A549 treated with dexamethasone at 1 μM for 4 hours (cell line): Measurements from ENCODE around the gene ADAR. TPM values are rescaled to one million over a fixed set of nuclear protein-coding genes. Genes with fewer than 3 reads are reported as not detected.

ENCODE experiments used
- total RNA-seq: library from RNA; stranded (reverse); fragments of 200-300 nt; extraction: Qiagen RNA extraction; gene quantifications from 5 replicates; pipeline ENCODE4 v1.2.3, GENCODE V29; 2022

ADAR gene, protein sequence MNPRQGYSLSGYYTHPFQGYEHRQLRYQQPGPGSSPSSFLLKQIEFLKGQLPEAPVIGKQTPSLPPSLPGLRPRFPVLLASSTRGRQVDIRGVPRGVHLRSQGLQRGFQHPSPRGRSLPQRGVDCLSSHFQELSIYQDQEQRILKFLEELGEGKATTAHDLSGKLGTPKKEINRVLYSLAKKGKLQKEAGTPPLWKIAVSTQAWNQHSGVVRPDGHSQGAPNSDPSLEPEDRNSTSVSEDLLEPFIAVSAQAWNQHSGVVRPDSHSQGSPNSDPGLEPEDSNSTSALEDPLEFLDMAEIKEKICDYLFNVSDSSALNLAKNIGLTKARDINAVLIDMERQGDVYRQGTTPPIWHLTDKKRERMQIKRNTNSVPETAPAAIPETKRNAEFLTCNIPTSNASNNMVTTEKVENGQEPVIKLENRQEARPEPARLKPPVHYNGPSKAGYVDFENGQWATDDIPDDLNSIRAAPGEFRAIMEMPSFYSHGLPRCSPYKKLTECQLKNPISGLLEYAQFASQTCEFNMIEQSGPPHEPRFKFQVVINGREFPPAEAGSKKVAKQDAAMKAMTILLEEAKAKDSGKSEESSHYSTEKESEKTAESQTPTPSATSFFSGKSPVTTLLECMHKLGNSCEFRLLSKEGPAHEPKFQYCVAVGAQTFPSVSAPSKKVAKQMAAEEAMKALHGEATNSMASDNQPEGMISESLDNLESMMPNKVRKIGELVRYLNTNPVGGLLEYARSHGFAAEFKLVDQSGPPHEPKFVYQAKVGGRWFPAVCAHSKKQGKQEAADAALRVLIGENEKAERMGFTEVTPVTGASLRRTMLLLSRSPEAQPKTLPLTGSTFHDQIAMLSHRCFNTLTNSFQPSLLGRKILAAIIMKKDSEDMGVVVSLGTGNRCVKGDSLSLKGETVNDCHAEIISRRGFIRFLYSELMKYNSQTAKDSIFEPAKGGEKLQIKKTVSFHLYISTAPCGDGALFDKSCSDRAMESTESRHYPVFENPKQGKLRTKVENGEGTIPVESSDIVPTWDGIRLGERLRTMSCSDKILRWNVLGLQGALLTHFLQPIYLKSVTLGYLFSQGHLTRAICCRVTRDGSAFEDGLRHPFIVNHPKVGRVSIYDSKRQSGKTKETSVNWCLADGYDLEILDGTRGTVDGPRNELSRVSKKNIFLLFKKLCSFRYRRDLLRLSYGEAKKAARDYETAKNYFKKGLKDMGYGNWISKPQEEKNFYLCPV
- total RNA-seq: 59.7 to 85.7 TPM (median 80.2 TPM) in 5 replicates

DNA sequence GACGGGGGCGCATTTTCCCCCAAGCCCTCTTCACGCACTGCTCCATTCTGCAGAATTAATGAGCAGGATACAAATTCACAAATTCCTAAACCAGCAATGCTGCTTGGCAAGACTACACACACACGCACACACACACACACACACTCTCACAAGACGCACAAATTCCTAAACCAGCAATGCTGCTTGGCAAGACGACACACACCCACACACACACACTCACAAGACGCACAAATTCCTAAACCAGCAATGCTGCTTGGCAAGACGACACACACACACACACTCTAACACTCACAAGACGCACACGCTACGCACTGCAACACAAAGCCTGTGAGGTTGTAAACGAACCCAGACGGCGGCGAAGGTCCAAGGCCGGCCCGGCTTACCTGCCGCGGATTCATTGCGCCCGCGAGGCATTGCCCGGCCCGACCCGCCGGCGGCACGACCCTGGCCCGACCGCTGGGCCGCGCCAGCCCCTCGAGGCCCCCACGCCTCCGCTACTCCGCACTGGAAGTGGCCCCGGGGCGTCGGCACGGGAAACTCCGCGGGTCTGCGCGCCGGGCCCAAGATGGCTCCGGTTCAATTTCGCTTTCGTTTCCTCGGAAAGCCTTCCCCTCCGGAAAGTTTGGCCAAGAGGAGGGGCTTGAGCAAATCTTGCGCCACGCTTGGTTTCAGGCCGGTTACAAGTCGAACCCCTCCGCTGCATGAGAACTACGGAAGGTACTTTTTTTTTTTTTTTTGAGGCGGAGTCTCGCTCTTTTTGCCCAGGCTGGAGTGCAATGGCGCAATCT is at the start of gene ADAR:
TSS of gene ADAR (minus strand) at position 578 of the 788 bp plus-strand sequence. CDS start at position 398, 180 bp downstream.

DNA sequence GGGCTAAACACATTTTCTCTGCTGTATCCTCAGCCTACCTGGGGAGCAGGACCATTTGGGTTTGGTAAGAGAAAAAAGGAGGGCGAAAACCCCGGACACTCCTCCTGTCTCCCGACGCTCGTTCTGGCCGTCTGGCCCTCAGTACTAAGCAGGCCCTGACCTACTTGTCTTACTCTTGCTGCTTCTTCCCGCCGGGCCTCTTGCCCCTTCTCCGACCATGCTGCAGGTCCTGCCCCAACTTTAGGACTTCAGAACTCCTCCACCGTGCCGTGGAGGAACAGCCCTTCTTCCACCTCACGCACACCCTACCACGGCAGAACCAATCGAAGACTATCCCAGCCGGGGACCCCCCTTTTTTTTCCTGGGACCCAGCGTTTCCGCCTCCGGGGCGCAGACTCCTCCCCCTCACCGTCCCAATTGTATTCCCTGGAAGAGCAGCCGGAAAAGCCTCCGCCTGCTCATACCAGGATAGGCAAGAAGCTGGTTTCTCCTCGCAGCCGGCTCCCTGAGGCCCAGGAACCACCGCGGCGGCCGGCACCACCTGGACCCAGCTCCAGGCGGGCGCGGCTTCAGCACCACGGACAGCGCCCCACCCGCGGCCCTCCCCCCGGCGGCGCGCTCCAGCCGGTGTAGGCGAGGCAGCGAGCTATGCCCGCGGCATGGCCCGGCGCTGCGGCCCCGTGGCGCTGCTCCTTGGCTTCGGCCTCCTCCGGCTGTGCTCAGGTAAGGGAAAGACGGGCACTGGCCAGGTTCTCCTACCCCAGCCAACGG is 40.4 kb downstream of the ADAR start, which contains the start of gene CHRNB2:
TSS of gene CHRNB2 (plus strand) at position 393 of the 771 bp plus-strand sequence. CDS start at position 660, 267 bp downstream.

DNA sequence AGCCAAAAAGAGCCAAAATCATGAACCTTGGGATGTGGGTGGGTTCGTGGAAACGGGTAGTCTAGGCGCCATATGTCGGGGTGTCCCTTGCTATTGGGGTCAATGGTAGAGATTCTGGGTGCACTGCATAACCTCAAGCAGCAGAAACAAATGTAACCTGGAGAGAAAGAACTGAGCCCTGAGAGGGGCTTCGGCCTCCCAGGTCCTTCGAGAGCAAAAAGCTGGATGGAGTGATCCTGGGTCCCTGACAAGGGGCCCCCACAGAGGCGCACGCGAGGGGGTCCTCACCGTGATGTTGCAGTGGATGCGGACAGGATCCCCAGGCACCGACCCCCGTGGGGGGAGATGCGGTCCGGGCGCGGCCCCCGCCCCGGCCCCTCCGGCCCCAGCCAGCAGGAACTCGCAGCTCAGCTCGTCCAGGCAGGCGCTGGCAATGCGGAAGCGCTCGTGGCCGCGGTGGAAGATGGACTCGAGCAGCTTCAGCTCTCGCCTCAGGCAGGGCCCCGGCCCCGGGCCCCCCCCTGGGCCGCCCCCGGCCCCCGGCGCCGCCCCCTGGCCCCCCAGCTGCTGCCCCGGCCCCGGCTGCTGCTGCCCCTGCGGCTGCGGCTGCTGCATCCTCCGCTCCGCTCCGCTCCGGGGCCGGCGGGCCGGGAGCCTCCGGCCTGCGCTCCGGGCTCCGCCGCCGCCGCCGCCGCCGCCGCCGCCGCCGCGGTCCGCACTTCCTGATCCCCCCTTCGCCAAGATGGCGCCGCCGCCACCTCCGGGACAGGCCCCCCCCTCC is 49.9 kb downstream of the ADAR start, which contains the start of gene UBE2Q1:
TSS of gene UBE2Q1 (minus strand) at position 724 of the 781 bp plus-strand sequence. CDS start at position 615, 109 bp downstream.

Other genes starting within 250 kb of the ADAR start
- gene IL6R, start 202.8 kb downstream of the ADAR start, total RNA-seq: 18.6 to 29.4 TPM (median 27.5 TPM) in 5 replicates
- gene TDRD10, start 106.0 kb downstream of the ADAR start, total RNA-seq: 0.14 to 0.15 TPM in 2 of 5 replicates, not detected in the others
- 0.10 to 0.19 TPM (median 0.17 TPM) in 5 replicates for gene SHE, start 105.8 kb downstream of the ADAR start, total RNA-seq
- gene UBE2Q1, start 49.5 kb downstream of the ADAR start, total RNA-seq: 53.2 to 66.0 TPM (median 61.9 TPM) in 5 replicates
- gene CHRNB2, start 40.4 kb downstream of the ADAR start, total RNA-seq: 0.40 to 0.48 TPM (median 0.42 TPM) in 5 replicates